ENCODE measurements around the gene C4orf50.

Gene C4orf50

GRCh38 chr4:5890063-5890727 lies 128.0 kb downstream of the C4orf50 start:
- Histone ChIP-seq H3K4me3 (ENCODE audit: low read length) (no peak overlapping the region), H4K20me1 (ENCODE audit: insufficient read depth, low read length) (no peaks in the 10 kb centered on the region), H3K27ac (ENCODE audit: low read length) (no peak overlapping the region), H3K4me2 (ENCODE audit: low read length) (no peak overlapping the region), H3K36me3 (replicated peaks; ENCODE audit: low read depth, low read length) (no peaks in the 10 kb centered on the region), H2AFZ (ENCODE audit: low read depth, low read length) (no peak overlapping the region), H3K79me2 (ENCODE audit: low read length) (no peaks in the 10 kb centered on the region), H3K4me1 (ENCODE audit: low read length) (no peaks in the 10 kb centered on the region), H3K9ac (ENCODE audit: low read length) (no peak overlapping the region), H3K27me3 (ENCODE audit: low read depth, low read length) (no peaks in the 10 kb centered on the region), H3K9me3 (ENCODE audit: insufficient read depth, low read length) (no peaks in the 10 kb centered on the region)
- TF ChIP-seq, protein P1, sequence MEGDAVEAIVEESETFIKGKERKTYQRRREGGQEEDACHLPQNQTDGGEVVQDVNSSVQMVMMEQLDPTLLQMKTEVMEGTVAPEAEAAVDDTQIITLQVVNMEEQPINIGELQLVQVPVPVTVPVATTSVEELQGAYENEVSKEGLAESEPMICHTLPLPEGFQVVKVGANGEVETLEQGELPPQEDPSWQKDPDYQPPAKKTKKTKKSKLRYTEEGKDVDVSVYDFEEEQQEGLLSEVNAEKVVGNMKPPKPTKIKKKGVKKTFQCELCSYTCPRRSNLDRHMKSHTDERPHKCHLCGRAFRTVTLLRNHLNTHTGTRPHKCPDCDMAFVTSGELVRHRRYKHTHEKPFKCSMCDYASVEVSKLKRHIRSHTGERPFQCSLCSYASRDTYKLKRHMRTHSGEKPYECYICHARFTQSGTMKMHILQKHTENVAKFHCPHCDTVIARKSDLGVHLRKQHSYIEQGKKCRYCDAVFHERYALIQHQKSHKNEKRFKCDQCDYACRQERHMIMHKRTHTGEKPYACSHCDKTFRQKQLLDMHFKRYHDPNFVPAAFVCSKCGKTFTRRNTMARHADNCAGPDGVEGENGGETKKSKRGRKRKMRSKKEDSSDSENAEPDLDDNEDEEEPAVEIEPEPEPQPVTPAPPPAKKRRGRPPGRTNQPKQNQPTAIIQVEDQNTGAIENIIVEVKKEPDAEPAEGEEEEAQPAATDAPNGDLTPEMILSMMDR (IDR thresholded peaks at IDR 0.05; ENCODE audit: low read depth, low read length), result no peak
- TF ChIP-seq EZH2phosphoT487 (IDR thresholded peaks at IDR 0.05; ENCODE audit: low read depth), result no peak

DNA sequence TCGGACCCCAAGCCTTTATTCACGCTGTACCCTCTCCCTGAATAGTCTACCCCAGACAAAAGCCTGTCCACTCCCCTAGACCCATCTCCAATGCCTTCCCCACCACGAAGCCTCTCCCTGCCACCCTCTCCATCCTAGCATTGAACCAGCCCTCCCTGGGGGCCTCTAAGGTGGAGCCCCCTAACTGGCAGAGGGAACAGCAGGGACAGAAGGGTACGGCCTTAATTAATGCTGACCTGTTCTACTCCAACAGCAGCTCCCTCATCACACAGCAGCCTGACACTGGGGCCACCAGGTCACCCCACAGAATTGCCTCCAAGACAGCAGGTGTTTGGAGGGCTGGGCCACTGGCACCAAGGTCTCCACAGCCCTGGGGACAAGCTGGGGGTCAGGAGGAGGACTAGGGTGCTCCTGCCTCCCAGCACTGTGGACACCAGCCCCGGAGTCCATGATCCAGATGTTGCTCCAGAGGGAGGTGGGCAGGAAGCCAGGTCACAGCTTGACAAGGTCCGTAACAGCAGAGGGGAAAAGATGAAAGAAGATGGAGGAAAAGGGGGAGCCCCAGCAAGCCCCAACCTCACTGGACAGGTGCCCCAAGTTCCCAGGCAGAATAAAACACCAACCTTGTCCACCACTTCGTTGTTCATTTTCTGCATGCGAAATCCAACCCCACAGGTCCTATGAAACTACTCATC lies 129.1 kb downstream of the C4orf50 start:
- Histone ChIP-seq H3K4me3 (ENCODE audit: low read length) (no peak overlapping the region), H3K4me2 (ENCODE audit: low read length) (no peak overlapping the region)

GRCh38 chr4:5888222-5889001 lies 129.8 kb downstream of the C4orf50 start:
- H3K79me2 ChIP-seq (ENCODE audit: low read length), result no peaks in the 10 kb centered on the region
- TF ChIP-seq EZH2phosphoT487 (IDR thresholded peaks at IDR 0.05; ENCODE audit: low read depth), result no peak
- TF ChIP-seq, protein P1 (IDR thresholded peaks at IDR 0.05; ENCODE audit: low read depth, low read length), result no peak
- H3K27me3 ChIP-seq (ENCODE audit: low read depth, low read length), result no peaks in the 10 kb centered on the region
- H3K4me2 ChIP-seq (ENCODE audit: low read length), result no peak overlapping the region
- H2AFZ ChIP-seq (ENCODE audit: low read depth, low read length), result no peak overlapping the region
- no peak overlapping the region for H3K4me3 ChIP-seq (ENCODE audit: low read length)
- no peak overlapping the region for H3K27ac ChIP-seq (ENCODE audit: low read length)
- no peaks in the 10 kb centered on the region for H4K20me1 ChIP-seq (ENCODE audit: insufficient read depth, low read length)
- no peaks in the 10 kb centered on the region for H3K4me1 ChIP-seq (ENCODE audit: low read length)
- H3K9ac ChIP-seq (ENCODE audit: low read length), result no peak overlapping the region
- no peaks in the 10 kb centered on the region for H3K36me3 ChIP-seq (replicated peaks; ENCODE audit: low read depth, low read length)
- no peaks in the 10 kb centered on the region for H3K9me3 ChIP-seq (ENCODE audit: insufficient read depth, low read length)

More for the DNA sequence above, 129.1 kb downstream of the C4orf50 start:
- Histone ChIP-seq H3K27me3 (ENCODE audit: low read depth, low read length) (no peaks in the 10 kb centered on the region), H3K9me3 (ENCODE audit: insufficient read depth, low read length) (no peaks in the 10 kb centered on the region), H2AFZ (ENCODE audit: low read depth, low read length) (no peak overlapping the region), H3K4me1 (ENCODE audit: low read length) (no peaks in the 10 kb centered on the region), H3K27ac (ENCODE audit: low read length) (no peak overlapping the region), H3K79me2 (ENCODE audit: low read length) (no peaks in the 10 kb centered on the region), H3K9ac (ENCODE audit: low read length) (no peak overlapping the region), H4K20me1 (ENCODE audit: insufficient read depth, low read length) (no peaks in the 10 kb centered on the region), H3K36me3 (replicated peaks; ENCODE audit: low read depth, low read length) (no peaks in the 10 kb centered on the region)
- TF ChIP-seq EZH2phosphoT487 (IDR thresholded peaks at IDR 0.05; ENCODE audit: low read depth), result no peak
- TF ChIP-seq, protein P1 (IDR thresholded peaks at IDR 0.05; ENCODE audit: low read depth, low read length), result no peak
